ENCODE results near the gene CAMK2B.
"Not testable (repeated sequence)": the region's sequence is repeated elsewhere in the genome, so short reads cannot be mapped to it uniquely, and the experiment has no call there.

Gene CAMK2B

DNA sequence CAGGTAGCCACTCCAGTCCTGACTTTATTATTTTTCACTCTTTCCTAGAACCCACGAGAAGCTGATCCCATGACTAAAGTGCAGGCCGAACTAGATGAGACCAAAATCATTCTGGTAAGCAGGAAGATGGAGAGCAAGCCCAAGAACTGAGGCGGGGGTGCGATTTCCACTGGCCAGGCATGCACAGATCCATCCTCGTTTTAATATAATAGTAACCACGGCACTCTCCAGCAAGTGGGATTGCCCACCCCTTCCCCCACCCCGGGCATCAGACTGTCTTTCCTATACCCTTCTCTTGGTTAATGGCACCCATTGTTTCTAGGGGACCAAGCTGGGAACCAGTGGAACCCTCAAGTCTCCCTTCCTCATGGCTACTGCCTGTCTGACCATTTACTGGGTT, 117.3 kb downstream of the CAMK2B start:
- H4K20me1 ChIP-seq: peaks cover 39% of the 10 kb centered on the region
- H3K27ac ChIP-seq: no peak overlapping the region
- H3K27me3 ChIP-seq: no peaks in the 10 kb centered on the region
- H3K4me3 ChIP-seq: no peak overlapping the region
- H3K9me3 ChIP-seq: no peaks in the 10 kb centered on the region
- H3K36me3 ChIP-seq: peaks cover 100% of the 10 kb centered on the region
- no peak for TF ChIP-seq Cebpa-rat (IDR thresholded peaks at IDR 0.05)
- no peak overlapping the region for H3K4me2 ChIP-seq
- H3K4me1 ChIP-seq: 0 out of 2 replicates have a peak, but pooled peaks cover 6% of the 10 kb centered on the region
- H3K9ac ChIP-seq: no peak overlapping the region

DNA sequence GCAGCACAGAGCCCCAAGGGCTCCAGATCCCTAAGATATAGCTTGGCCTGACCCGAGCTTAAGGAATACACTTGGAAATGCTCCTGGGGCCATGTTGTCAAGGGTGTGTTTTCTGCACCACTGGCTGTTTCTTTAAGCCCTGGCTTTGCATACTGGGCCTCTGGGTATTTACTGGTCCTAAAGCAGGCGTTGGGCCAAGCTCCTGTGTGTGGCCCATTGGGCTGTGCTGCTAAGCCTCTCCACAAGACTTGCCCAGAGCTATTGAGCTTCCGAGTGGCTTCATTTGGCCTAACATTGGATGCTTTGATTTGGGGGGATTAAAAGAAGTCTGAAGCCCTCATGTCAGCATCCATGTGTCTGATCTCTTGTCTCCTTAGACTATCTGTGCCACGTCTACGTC, 119.4 kb downstream of the CAMK2B start:
- Histone ChIP-seq H3K4me2 (no peak overlapping the region), H3K27me3 (no peaks in the 10 kb centered on the region), H3K4me1 (peaks cover 20% of the 10 kb centered on the region), H3K36me3 (peaks cover 83% of the 10 kb centered on the region), H3K27ac (no peak overlapping the region), H4K20me1 (peaks cover 56% of the 10 kb centered on the region), H3K9me3 (no peaks in the 10 kb centered on the region), H3K9ac (no peak overlapping the region), H3K4me3 (no peak overlapping the region)
- no peak for TF ChIP-seq Cebpa-rat (IDR thresholded peaks at IDR 0.05)

DNA sequence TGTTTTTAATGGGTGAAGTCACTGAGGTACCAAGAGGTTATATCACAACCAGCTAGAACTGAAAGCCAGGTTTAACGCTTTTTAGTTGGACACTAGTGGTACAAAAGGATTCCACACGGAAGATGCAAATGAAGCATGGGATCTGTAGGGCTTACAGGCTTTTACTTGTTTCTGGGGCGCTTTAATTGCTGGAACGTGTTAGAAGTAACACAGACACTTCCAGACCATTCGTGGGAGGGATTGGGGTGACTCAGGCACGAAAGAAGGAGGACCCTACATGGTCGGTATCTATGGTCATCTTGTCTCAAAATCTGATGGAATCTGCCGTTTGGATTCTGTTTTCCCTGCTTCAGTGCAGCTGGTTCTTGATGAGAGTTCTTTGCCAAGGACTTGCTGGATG, 123.6 kb downstream of the CAMK2B start:
- Histone ChIP-seq H3K36me3 (peaks cover 41% of the 10 kb centered on the region), H3K27ac (0 out of 2 replicates have a peak overlapping the region, but pooled peaks have one; percentile 83), H3K9me3 (no peaks in the 10 kb centered on the region), H4K20me1 (peaks cover 44% of the 10 kb centered on the region), H3K4me2 (peak overlapping the region; percentile 90), H3K9ac (peak overlapping the region; percentile 86), H3K4me1 (peaks cover 22% of the 10 kb centered on the region), H3K4me3 (peak overlapping the region; percentile 85), H3K27me3 (no peaks in the 10 kb centered on the region)
- no peak for TF ChIP-seq Cebpa-rat (IDR thresholded peaks at IDR 0.05)

DNA sequence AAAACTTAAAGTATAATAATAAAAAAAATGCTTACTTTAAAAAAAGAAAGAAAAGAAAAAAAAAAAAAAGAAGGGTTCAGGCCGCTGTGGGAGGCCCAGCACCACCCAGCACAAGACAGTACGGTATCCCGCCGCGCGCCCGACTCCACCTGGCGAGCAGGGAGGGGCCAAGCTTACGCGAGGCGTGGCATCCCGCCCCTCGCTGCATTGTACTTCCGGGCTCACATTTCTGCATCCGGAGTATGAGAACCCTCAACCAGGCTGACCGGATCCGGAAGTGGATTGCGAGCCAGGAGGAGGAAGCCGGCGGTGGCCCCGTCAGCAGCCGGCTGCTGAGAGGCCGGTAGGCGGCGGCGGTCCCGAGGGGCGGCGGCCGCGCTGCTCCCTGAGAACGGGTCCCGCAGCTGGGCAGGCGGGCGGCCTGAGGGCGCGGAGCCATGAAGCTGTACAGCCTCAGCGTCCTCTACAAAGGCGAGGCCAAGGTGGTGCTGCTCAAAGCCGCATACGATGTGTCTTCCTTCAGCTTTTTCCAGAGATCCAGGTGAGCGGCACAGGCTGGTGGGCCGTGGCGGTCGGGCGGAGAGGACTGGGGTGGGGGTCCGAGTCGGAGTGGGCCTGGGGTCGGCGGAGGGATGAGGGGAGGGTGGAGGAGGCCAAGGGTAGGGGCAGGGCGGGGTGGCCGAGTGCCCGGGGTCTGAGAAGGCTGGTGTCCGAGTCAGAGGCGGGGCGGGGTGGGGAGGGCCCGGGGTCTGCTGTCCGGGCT, 124.5 kb downstream of the CAMK2B start, which contains the start of gene YKT6:
TSS of gene YKT6 (plus strand) at position 280 of the 763 bp plus-strand sequence. CDS start at position 438, 158 bp downstream.
- Histone ChIP-seq H3K27ac (peak within 1 kb of the TSS; percentile 83), H3K27me3 (no peaks in the 10 kb centered on the region), H3K36me3 (peaks cover 32% of the 10 kb centered on the region), H3K9ac (peak within 1 kb of the TSS; percentile 86), H3K4me3 (peak within 1 kb of the TSS; percentile 85), H3K4me1 (peaks cover 31% of the 10 kb centered on the region), H3K4me2 (peak within 1 kb of the TSS; percentile 90), H3K9me3 (no peaks in the 10 kb centered on the region), H4K20me1 (peaks cover 41% of the 10 kb centered on the region)
- no peak for TF ChIP-seq Cebpa-rat (IDR thresholded peaks at IDR 0.05)

DNA sequence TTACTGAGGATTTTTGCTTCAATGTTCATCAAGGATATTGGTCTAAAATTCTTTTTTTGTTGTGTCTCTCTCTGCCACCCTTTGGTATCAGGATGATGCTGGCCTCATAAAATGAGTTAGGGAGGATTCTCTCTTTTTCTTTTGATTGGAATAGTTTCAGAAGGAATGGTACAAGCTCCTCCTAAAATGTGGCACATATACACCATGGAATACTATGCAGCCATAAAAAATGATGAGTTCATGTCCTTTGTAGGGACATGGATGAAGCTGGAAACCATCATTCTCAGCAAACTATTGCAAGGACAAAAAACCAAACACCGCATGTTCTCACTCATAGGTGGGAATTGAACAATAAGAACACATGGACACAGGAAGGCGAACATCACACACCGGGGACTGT, 125.2 kb downstream of the CAMK2B start:
- not testable (repeated sequence) for H3K27me3 ChIP-seq, H3K4me3 ChIP-seq, H3K9ac ChIP-seq, H3K4me2 ChIP-seq, H3K9me3 ChIP-seq, H3K27ac ChIP-seq
- H4K20me1 ChIP-seq: peaks cover 34% of the 10 kb centered on the region
- H3K36me3 ChIP-seq: peaks cover 25% of the 10 kb centered on the region
- H3K4me1 ChIP-seq: peaks cover 34% of the 10 kb centered on the region

DNA sequence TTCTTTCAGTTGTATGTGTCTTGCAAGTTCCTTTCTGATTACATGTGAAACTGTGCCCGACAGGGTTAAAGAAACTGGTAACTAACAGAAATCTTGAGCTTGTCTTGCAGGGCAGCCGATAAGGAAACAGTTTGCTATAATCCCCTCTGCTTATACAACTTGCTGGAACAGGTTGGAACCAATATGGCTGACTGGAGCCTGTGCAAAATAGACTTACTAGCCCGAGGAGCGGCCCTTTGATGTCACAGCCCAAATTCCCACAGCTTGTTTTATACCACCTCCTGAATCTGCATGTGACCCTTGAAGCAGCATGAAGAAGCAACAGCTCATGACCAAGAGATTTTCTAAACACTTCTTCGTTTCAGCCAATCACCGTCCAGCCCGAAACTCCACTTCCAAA, 127.9 kb downstream of the CAMK2B start:
- no peak for TF ChIP-seq Cebpa-rat (IDR thresholded peaks at IDR 0.05)
- peaks cover 12% of the 10 kb centered on the region for H4K20me1 ChIP-seq
- no peak overlapping the region for H3K4me3 ChIP-seq
- H3K9ac ChIP-seq: no peak overlapping the region
- no peaks in the 10 kb centered on the region for H3K36me3 ChIP-seq
- H3K4me1 ChIP-seq: peaks cover 24% of the 10 kb centered on the region
- no peaks in the 10 kb centered on the region for H3K27me3 ChIP-seq
- no peak overlapping the region for H3K4me2 ChIP-seq
- H3K27ac ChIP-seq: no peak overlapping the region
- no peaks in the 10 kb centered on the region for H3K9me3 ChIP-seq

DNA sequence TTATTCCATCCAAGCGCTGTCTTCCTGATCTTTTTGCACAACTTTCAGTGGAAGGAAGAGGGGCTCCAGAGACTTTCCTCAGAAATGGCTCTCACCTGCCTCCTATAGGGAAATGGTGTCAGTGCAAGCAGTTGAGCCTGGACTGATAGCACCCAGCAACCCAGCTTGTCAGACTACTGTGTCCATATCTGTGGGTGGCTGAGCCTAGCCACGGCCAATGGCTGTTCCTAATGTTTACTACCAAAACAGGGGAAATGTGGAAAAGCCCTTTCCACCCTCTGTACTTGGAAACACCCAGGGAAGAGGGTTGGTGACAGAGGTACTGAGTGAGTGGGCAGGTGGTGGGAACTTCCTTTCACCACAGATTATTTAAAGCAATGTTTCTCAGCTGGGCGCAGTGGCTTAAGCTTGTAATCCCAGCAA, 128.9 kb downstream of the CAMK2B start:
- no peak overlapping the region for H3K4me2 ChIP-seq
- no peak for TF ChIP-seq Cebpa-rat (IDR thresholded peaks at IDR 0.05)

DNA sequence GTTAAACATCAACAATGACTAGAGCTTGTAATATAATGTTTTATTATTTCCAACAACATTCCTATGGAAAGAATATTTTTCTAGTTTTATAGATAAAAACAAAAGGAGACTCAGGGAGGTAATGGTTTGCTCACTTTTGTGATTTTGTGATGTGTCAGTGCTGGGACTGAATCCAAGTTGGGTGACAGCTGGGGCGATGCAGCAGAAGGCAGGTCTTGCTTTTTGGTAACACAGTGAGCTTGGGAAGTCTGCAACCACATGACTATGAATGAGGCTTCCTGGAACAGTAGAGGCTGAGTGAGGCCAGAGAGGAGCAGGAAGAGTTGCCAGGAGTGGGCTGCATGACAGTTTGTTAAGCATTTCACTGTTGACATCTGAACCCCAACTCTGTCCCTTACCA, 129.5 kb downstream of the CAMK2B start:
- Histone ChIP-seq H3K27me3 (no peaks in the 10 kb centered on the region), H4K20me1 (no peaks in the 10 kb centered on the region), H3K4me2 (no peak overlapping the region; the same call in 1 of the 2 replicates), H3K4me1 (peaks cover 14% of the 10 kb centered on the region; the same call in 1 of the 2 replicates), H3K4me3 (no peak overlapping the region), H3K27ac (no peak overlapping the region), H3K9ac (no peak overlapping the region), H3K36me3 (no peaks in the 10 kb centered on the region), H3K9me3 (no peaks in the 10 kb centered on the region)
- no peak for TF ChIP-seq Cebpa-rat (IDR thresholded peaks at IDR 0.05)

More for the DNA sequence above, 128.9 kb downstream of the CAMK2B start:
- no peak overlapping the region for H3K27ac ChIP-seq
- H3K27me3 ChIP-seq: no peaks in the 10 kb centered on the region
- H3K4me1 ChIP-seq: peaks cover 14% of the 10 kb centered on the region; the same call in 1 of the 2 replicates
- no peaks in the 10 kb centered on the region for H3K9me3 ChIP-seq
- no peak overlapping the region for H3K4me3 ChIP-seq
- H3K36me3 ChIP-seq: no peaks in the 10 kb centered on the region
- H4K20me1 ChIP-seq: peaks cover 2% of the 10 kb centered on the region
- H3K9ac ChIP-seq: no peak overlapping the region

DNA sequence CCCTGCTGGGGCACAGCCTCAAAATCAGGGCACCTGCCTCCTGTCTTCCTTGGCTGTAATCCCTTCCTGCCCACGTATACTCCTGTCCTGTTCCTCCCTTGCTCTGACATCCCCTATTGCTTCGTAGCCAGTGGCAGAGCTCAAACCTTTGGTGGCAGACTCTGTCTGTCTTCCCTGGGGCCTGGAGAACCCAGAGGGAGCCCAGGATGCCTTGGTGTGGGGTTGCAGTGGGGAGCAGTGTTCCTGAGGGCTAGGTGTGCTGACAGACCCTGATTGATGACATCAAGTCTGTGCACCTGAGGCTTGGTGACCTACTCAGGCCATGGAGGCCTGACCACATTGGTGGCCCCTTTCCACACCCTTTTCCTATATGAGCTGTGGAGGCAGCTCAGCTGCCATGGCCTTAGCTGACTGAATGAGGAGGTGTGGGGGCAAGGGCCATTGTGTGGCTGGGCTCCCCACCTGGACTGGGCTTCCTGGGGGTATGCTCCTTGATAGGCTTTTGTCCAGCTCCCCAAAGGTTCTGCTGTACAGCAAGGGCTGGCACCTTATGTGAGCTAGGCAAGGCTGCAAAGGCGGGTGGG, 130.7 kb downstream of the CAMK2B start:
- Histone ChIP-seq H3K4me3 (no peak overlapping the region), H3K36me3 (no peaks in the 10 kb centered on the region), H3K27me3 (no peaks in the 10 kb centered on the region), H3K9ac (no peak overlapping the region), H4K20me1 (no peaks in the 10 kb centered on the region), H3K4me2 (no peak overlapping the region), H3K4me1 (peaks cover 14% of the 10 kb centered on the region; the same call in 1 of the 2 replicates), H3K27ac (no peak overlapping the region), H3K9me3 (no peaks in the 10 kb centered on the region)
- no peak for TF ChIP-seq Cebpa-rat (IDR thresholded peaks at IDR 0.05)

DNA sequence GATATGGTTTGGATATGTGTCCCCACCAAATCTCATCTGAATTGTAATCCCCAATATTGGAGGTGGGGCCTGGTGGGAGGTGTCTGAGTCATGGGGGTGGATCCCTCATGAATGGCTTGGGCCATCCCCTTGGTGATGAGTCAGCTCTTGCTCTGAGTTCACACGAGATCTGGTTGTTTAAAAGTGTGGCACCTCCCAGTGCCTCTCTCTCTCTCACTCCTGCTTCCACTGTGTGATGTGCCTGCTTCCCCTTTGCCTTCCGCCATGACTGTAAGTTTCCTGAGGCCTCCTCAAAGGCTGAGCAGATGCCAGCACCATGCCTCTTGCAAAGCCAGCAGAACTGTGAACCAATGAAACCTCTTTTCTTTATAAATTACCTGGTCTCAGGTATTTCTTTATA, 131.3 kb downstream of the CAMK2B start:
- Histone ChIP-seq H3K36me3 (no peaks in the 10 kb centered on the region), H3K27me3 (no peaks in the 10 kb centered on the region), H3K4me2 (no peak overlapping the region), H3K4me1 (peaks cover 14% of the 10 kb centered on the region; the same call in 1 of the 2 replicates), H3K27ac (no peak overlapping the region), H4K20me1 (no peaks in the 10 kb centered on the region), H3K4me3 (no peak overlapping the region), H3K9ac (no peak overlapping the region), H3K9me3 (no peaks in the 10 kb centered on the region)
- no peak for TF ChIP-seq Cebpa-rat (IDR thresholded peaks at IDR 0.05)

Measured in BLaER1 (cell line).